HL-60 (cell line): ENCODE data around the gene SFMBT1.

ENCODE experiments used
- CTCF ChIP-seq: IDR thresholded peaks from one replicate; pipeline ENCODE4 v1.5.1; 2011; ENCODE audit warnings: low read length, control low read depth, inconsistent platforms; ENCODE audit not compliant: insufficient read depth
- GABPA ChIP-seq: IDR thresholded peaks from 2 replicates; pipeline ENCODE4 v1.6.1; 2012; ENCODE audit warnings: low read depth
- POLR2AphosphoS5 ChIP-seq: IDR thresholded peaks from 2 replicates; pipeline ENCODE4 v1.6.1; 2012; ENCODE audit warnings: low read depth
- REST ChIP-seq: IDR thresholded peaks from 2 replicates; pipeline ENCODE4 v1.6.1; 2012; ENCODE audit warnings: low read depth; ENCODE audit not compliant: insufficient replicate concordance

DNA sequence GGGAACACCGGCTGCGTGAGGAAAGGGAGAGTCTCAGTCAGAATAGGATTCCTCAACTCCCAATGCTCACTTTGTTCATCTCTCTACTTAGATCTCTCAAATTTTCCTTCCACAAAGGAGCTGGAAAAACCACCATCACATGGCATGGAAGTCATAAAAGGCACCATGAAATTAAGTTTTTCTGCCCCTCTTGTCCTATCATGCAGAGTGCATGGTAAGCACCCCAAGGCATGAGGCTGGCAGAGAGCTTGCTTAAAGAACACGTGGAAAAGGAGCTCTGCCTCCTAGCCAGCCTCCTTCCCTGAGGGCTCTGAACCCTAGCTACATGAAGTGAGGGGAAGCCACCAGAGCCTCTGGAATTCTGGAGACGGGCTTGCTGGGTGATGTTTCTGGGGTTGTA lies 166.3 kb downstream of the SFMBT1 start:
- TF ChIP-seq CTCF, result no peak
- no peak for TF ChIP-seq POLR2AphosphoS5
- no peak for TF ChIP-seq REST
- TF ChIP-seq GABPA, result no peak
